BLaER1 (cell line): ENCODE measurements around the gene WIF1.

Experiments
- H3K27ac ChIP-seq: shearing (Covaris generic); formaldehyde crosslinking; 2 replicates; pipeline ENCODE4 v1.8.1; 2022
- H3K27me3 ChIP-seq: shearing (Covaris generic); formaldehyde crosslinking; 2 replicates; pipeline ENCODE4 v1.8.1; 2022
- H3K36me3 ChIP-seq: shearing (Covaris generic); formaldehyde crosslinking; 2 replicates; pipeline ENCODE4 v1.8.1; 2022
- H3K4me1 ChIP-seq: shearing (Covaris generic); formaldehyde crosslinking; 2 replicates; pipeline ENCODE4 v1.8.1; 2022
- H3K4me2 ChIP-seq: shearing (Covaris generic); formaldehyde crosslinking; 2 replicates; pipeline ENCODE4 v1.8.1; 2022
- H3K4me3 ChIP-seq: shearing (Covaris generic); formaldehyde crosslinking; 2 replicates; pipeline ENCODE4 v1.8.1; 2022
- H3K9ac ChIP-seq: shearing (Covaris generic); formaldehyde crosslinking; 2 replicates; pipeline ENCODE4 v1.8.1; 2022
- H3K9me3 ChIP-seq: shearing (Covaris generic); formaldehyde crosslinking; 2 replicates; pipeline ENCODE4 v1.8.1; 2022
- H4K20me1 ChIP-seq: shearing (Covaris generic); formaldehyde crosslinking; 2 replicates; pipeline ENCODE4 v1.8.1; 2022
- Cebpa-rat ChIP-seq: shearing (Covaris generic); IDR thresholded peaks from 2 replicates; pipeline ENCODE4 v1.8.1; 2022

The WIF1 gene

GRCh38 chr12:65156366-65156841 is 35.3 kb upstream of the WIF1 start:
- TF ChIP-seq Cebpa-rat: no peak
- H3K9me3 ChIP-seq: no peaks in the 10 kb centered on the region
- no peak overlapping the region for H3K4me3 ChIP-seq
- H3K27me3 ChIP-seq: no peaks in the 10 kb centered on the region
- peak overlapping the region; percentile 49 for H3K4me2 ChIP-seq
- no peak overlapping the region for H3K27ac ChIP-seq
- no peaks in the 10 kb centered on the region for H3K36me3 ChIP-seq
- peaks cover 16% of the 10 kb centered on the region for H3K4me1 ChIP-seq
- H4K20me1 ChIP-seq: no peaks in the 10 kb centered on the region
- no peak overlapping the region for H3K9ac ChIP-seq

GRCh38 chr12:65155784-65156183 is 34.7 kb upstream of the WIF1 start:
- H3K4me3 ChIP-seq: no peak overlapping the region
- no peak overlapping the region for H3K27ac ChIP-seq
- H3K27me3 ChIP-seq: no peaks in the 10 kb centered on the region
- TF ChIP-seq Cebpa-rat: no peak
- H3K9me3 ChIP-seq: no peaks in the 10 kb centered on the region
- no peak overlapping the region for H3K9ac ChIP-seq
- H3K4me2 ChIP-seq: peak overlapping the region; percentile 49
- peaks cover 16% of the 10 kb centered on the region for H3K4me1 ChIP-seq
- H3K36me3 ChIP-seq: no peaks in the 10 kb centered on the region
- no peaks in the 10 kb centered on the region for H4K20me1 ChIP-seq

- H3K4me2 ChIP-seq: no peak overlapping the region
- H3K4me1 ChIP-seq: peaks cover 16% of the 10 kb centered on the region
- no peaks in the 10 kb centered on the region for H3K36me3 ChIP-seq
- no peak for TF ChIP-seq Cebpa-rat
- no peaks in the 10 kb centered on the region for H3K27me3 ChIP-seq
- no peak overlapping the region for H3K27ac ChIP-seq
- no peaks in the 10 kb centered on the region for H4K20me1 ChIP-seq
- H3K9me3 ChIP-seq: no peaks in the 10 kb centered on the region
- H3K4me3 ChIP-seq: no peak overlapping the region
- H3K9ac ChIP-seq: no peak overlapping the region
These were observed 31.5 kb upstream of the WIF1 start for GRCh38 chr12:65152596-65152995.

GRCh38 chr12:65152012-65152411 is 30.9 kb upstream of the WIF1 start:
- Histone ChIP-seq H3K27me3 (no peaks in the 10 kb centered on the region), H4K20me1 (no peaks in the 10 kb centered on the region), H3K4me3 (no peak overlapping the region), H3K9ac (no peak overlapping the region), H3K36me3 (no peaks in the 10 kb centered on the region), H3K4me2 (no peak overlapping the region), H3K9me3 (no peaks in the 10 kb centered on the region), H3K27ac (no peak overlapping the region), H3K4me1 (peaks cover 16% of the 10 kb centered on the region)
- no peak for TF ChIP-seq Cebpa-rat

GRCh38 chr12:65147312-65147905 is 26.3 kb upstream of the WIF1 start:
- Histone ChIP-seq H3K9ac (no peak overlapping the region), H3K27ac (no peak overlapping the region), H3K9me3 (no peaks in the 10 kb centered on the region), H3K4me3 (no peak overlapping the region), H3K36me3 (no peaks in the 10 kb centered on the region), H3K4me2 (no peak overlapping the region), H3K4me1 (0 out of 2 replicates have a peak, but pooled peaks cover 4% of the 10 kb centered on the region), H4K20me1 (no peaks in the 10 kb centered on the region), H3K27me3 (no peaks in the 10 kb centered on the region)
- no peak for TF ChIP-seq Cebpa-rat

- no peaks in the 10 kb centered on the region for H3K36me3 ChIP-seq
- no peak overlapping the region for H3K9ac ChIP-seq
- H3K27me3 ChIP-seq: no peaks in the 10 kb centered on the region
- no peak overlapping the region for H3K4me3 ChIP-seq
- no peak overlapping the region for H3K4me2 ChIP-seq
- H4K20me1 ChIP-seq: no peaks in the 10 kb centered on the region
- H3K9me3 ChIP-seq: peaks cover 8% of the 10 kb centered on the region
- no peak overlapping the region for H3K27ac ChIP-seq
- H3K4me1 ChIP-seq: peaks cover 21% of the 10 kb centered on the region
- no peak for TF ChIP-seq Cebpa-rat
These were observed 19.6 kb upstream of the WIF1 start for GRCh38 chr12:65140738-65141137.

- no peaks in the 10 kb centered on the region for H3K36me3 ChIP-seq
- peak overlapping the region; percentile 26; the same call in 1 of the 2 replicates for H3K4me3 ChIP-seq
- H3K27ac ChIP-seq: peak overlapping the region; percentile 23; the same call in 1 of the 2 replicates
- no peak for TF ChIP-seq Cebpa-rat
- H3K27me3 ChIP-seq: no peaks in the 10 kb centered on the region
- peak overlapping the region; percentile 75 for H3K4me2 ChIP-seq
- H3K9ac ChIP-seq: no peak overlapping the region; the same call in 1 of the 2 replicates
- peaks cover 21% of the 10 kb centered on the region for H3K4me1 ChIP-seq
- peaks cover 15% of the 10 kb centered on the region for H3K9me3 ChIP-seq
- H4K20me1 ChIP-seq: no peaks in the 10 kb centered on the region
These were observed 18.3 kb upstream of the WIF1 start for GRCh38 chr12:65139389-65139788.

GRCh38 chr12:65133879-65134278 is 12.8 kb upstream of the WIF1 start:
- H3K4me1 ChIP-seq: peaks cover 2% of the 10 kb centered on the region
- no peak overlapping the region for H3K4me3 ChIP-seq
- no peak overlapping the region for H3K9ac ChIP-seq
- H4K20me1 ChIP-seq: no peaks in the 10 kb centered on the region
- no peak for TF ChIP-seq Cebpa-rat
- H3K27ac ChIP-seq: no peak overlapping the region
- no peaks in the 10 kb centered on the region for H3K36me3 ChIP-seq
- H3K27me3 ChIP-seq: no peaks in the 10 kb centered on the region
- no peak overlapping the region for H3K4me2 ChIP-seq
- peaks cover 19% of the 10 kb centered on the region for H3K9me3 ChIP-seq

- H3K27me3 ChIP-seq: no peaks in the 10 kb centered on the region
These were observed 5.4 kb upstream of the WIF1 start for GRCh38 chr12:65126482-65126881.

GRCh38 chr12:65125975-65126374 is 4.9 kb upstream of the WIF1 start:
- H3K4me3 ChIP-seq: no peak overlapping the region
- TF ChIP-seq Cebpa-rat: no peak
- H3K36me3 ChIP-seq: no peaks in the 10 kb centered on the region
- no peaks in the 10 kb centered on the region for H3K4me1 ChIP-seq
- peaks cover 13% of the 10 kb centered on the region for H3K9me3 ChIP-seq
- no peaks in the 10 kb centered on the region for H4K20me1 ChIP-seq
- H3K27ac ChIP-seq: no peak overlapping the region
- H3K27me3 ChIP-seq: no peaks in the 10 kb centered on the region
- H3K4me2 ChIP-seq: no peak overlapping the region
- H3K9ac ChIP-seq: no peak overlapping the region

More at GRCh38 chr12:65126482-65126881, 5.4 kb upstream of the WIF1 start:
- no peak for TF ChIP-seq Cebpa-rat
- no peak overlapping the region for H3K4me2 ChIP-seq
- H4K20me1 ChIP-seq: no peaks in the 10 kb centered on the region
- H3K9ac ChIP-seq: no peak overlapping the region
- peaks cover 8% of the 10 kb centered on the region for H3K9me3 ChIP-seq
- H3K27ac ChIP-seq: no peak overlapping the region
- no peak overlapping the region for H3K4me3 ChIP-seq
- H3K4me1 ChIP-seq: no peaks in the 10 kb centered on the region
- no peaks in the 10 kb centered on the region for H3K36me3 ChIP-seq
